GM12874 (cell line): ENCODE measurements around the gene MXRA7.

ENCODE experiments used
- CTCF ChIP-seq: IDR thresholded peaks from 2 replicates; pipeline ENCODE4 v1.5.1; 2011; ENCODE audit warnings: low read depth, mild to moderate bottlenecking, control low read depth, low read length, moderate library complexity; ENCODE audit not compliant: insufficient read depth

MXRA7 gene

GRCh38 chr17:76696763-76697701 is 13.7 kb downstream of the MXRA7 start:
- no peak for TF ChIP-seq CTCF

GRCh38 chr17:76695059-76695831 is 15.5 kb downstream of the MXRA7 start:
- no peak for TF ChIP-seq CTCF

- TF ChIP-seq CTCF = no peak
Observed at GRCh38 chr17:76691379-76692191, 19.2 kb downstream of the MXRA7 start.

GRCh38 chr17:76690596-76691280 is 20.0 kb downstream of the MXRA7 start:
- no peak for TF ChIP-seq CTCF

GRCh38 chr17:76689859-76690258 is 20.9 kb downstream of the MXRA7 start:
- no peak for TF ChIP-seq CTCF

GRCh38 chr17:76688165-76688622 is 22.6 kb downstream of the MXRA7 start:
- no peak for TF ChIP-seq CTCF
